Measurements from ENCODE around the gene MFSD6L. TPM values are rescaled to one million over a fixed set of nuclear protein-coding genes. Genes with fewer than 3 reads are reported as not detected.

Gene MFSD6L
- total RNA-seq, 2 experiments from 2014 or later, result 0.22 TPM; not detected in 1

GRCh38 chr17:8794636-8795035, 4.5 kb downstream of the MFSD6L start:
- Histone ChIP-seq H3K9me3 (ENCODE audit: control insufficient read depth in 1 of 2, insufficient read depth in 1 of 2, low read length in 2 of 2) (no peaks in the 10 kb centered on the region), H3K4me1 (ENCODE audit: insufficient read depth, low read length) (no peaks in the 10 kb centered on the region), H3K27ac (ENCODE audit: low read depth in 1 of 2, low read length in 2 of 2) (no peak overlapping the region), H3K27me3 (ENCODE audit: control insufficient read depth in 1 of 2, insufficient read depth in 2 of 2, low read length in 2 of 2) (no peaks in the 10 kb centered on the region), H3K36me3 (ENCODE audit: insufficient read depth, low read length) (no peaks in the 10 kb centered on the region), H3K4me3 (ENCODE audit: low read length) (no peak overlapping the region)
- Mint-ChIP-seq H3K9me3 (no peaks in the 10 kb centered on the region), H3K4me3 (no peak overlapping the region), H3K27ac (no peak overlapping the region), H3K4me1 (ENCODE audit: low read depth) (no peaks in the 10 kb centered on the region), H3K27me3 (peaks cover 2% of the 10 kb centered on the region), H3K36me3 (ENCODE audit: low read depth) (no peaks in the 10 kb centered on the region)
- ATAC-seq (ENCODE audit: poor library complexity) (no peak), DNase-seq (no peak)
- intact Hi-C loops (cut with DNase I, micrococcal nuclease), result no loop called here
- TF ChIP-seq CTCF (IDR thresholded peaks at IDR 0.05), result no peak
- POLR2A ChIA-PET, result no interaction called here
- CTCF ChIA-PET, result interaction anchor here (0.6 kb wide), 2 partner anchors 9 to 22 kb away, joined by 3 read pairs; no protein-coding TSS in a partner anchor

- no peaks in the 10 kb centered on the region for H3K4me1 ChIP-seq (ENCODE audit: insufficient read depth, low read length)
- no peaks in the 10 kb centered on the region for H3K27me3 ChIP-seq (ENCODE audit: control insufficient read depth in 1 of 2, insufficient read depth in 2 of 2, low read length in 2 of 2)
- no peaks in the 10 kb centered on the region for H3K9me3 ChIP-seq (ENCODE audit: control insufficient read depth in 1 of 2, insufficient read depth in 1 of 2, low read length in 2 of 2)
- H3K9me3 Mint-ChIP-seq, result no peaks in the 10 kb centered on the region
- H3K4me3 ChIP-seq (ENCODE audit: low read length), result no peak overlapping the region
- no peaks in the 10 kb centered on the region for H3K36me3 ChIP-seq (ENCODE audit: insufficient read depth, low read length)
- H3K27me3 Mint-ChIP-seq, result no peaks in the 10 kb centered on the region
- CTCF ChIA-PET, result no interaction called here
- no peaks in the 10 kb centered on the region for H3K4me1 Mint-ChIP-seq (ENCODE audit: low read depth)
- intact Hi-C loops (cut with DNase I, micrococcal nuclease), result no loop called here
- POLR2A ChIA-PET, result no interaction called here
- H3K36me3 Mint-ChIP-seq (ENCODE audit: low read depth), result no peaks in the 10 kb centered on the region
- H3K27ac Mint-ChIP-seq, result no peak overlapping the region
- ATAC-seq (ENCODE audit: poor library complexity) (no peak), DNase-seq (no peak)
- H3K27ac ChIP-seq (ENCODE audit: low read depth in 1 of 2, low read length in 2 of 2), result no peak overlapping the region
- TF ChIP-seq CTCF (IDR thresholded peaks at IDR 0.05), result no peak
- H3K4me3 Mint-ChIP-seq, result no peak overlapping the region
Measured at GRCh38 chr17:8793649-8794048, 5.5 kb downstream of the MFSD6L start.

- no peaks in the 10 kb centered on the region for H3K4me1 Mint-ChIP-seq (ENCODE audit: low read depth)
- H3K9me3 ChIP-seq (ENCODE audit: control insufficient read depth in 1 of 2, insufficient read depth in 1 of 2, low read length in 2 of 2), result no peaks in the 10 kb centered on the region
- H3K27ac ChIP-seq (ENCODE audit: low read depth in 1 of 2, low read length in 2 of 2), result no peak overlapping the region
- no peaks in the 10 kb centered on the region for H3K36me3 ChIP-seq (ENCODE audit: insufficient read depth, low read length)
- no peaks in the 10 kb centered on the region for H3K27me3 Mint-ChIP-seq
- POLR2A ChIA-PET, result no interaction called here
- ATAC-seq (ENCODE audit: poor library complexity) (no peak), DNase-seq (no peak)
- H3K9me3 Mint-ChIP-seq, result no peaks in the 10 kb centered on the region
- CTCF ChIA-PET, result interaction anchor here (0.8 kb wide), 1 partner anchor 11 kb away, joined by 4 read pairs; no protein-coding TSS in a partner anchor
- no peak overlapping the region for H3K4me3 ChIP-seq (ENCODE audit: low read length)
- H3K36me3 Mint-ChIP-seq (ENCODE audit: low read depth), result no peaks in the 10 kb centered on the region
- H3K4me3 Mint-ChIP-seq, result no peak overlapping the region
- no peak overlapping the region for H3K27ac Mint-ChIP-seq
- H3K27me3 ChIP-seq (ENCODE audit: control insufficient read depth in 1 of 2, insufficient read depth in 2 of 2, low read length in 2 of 2), result no peaks in the 10 kb centered on the region
- H3K4me1 ChIP-seq (ENCODE audit: insufficient read depth, low read length), result no peaks in the 10 kb centered on the region
- TF ChIP-seq CTCF (IDR thresholded peaks at IDR 0.05), result no peak
- intact Hi-C loops (cut with DNase I, micrococcal nuclease), result no loop called here
Measured at GRCh38 chr17:8792646-8793045, 6.5 kb downstream of the MFSD6L start.
